ENCODE results near the gene ZCCHC7. TPM values are rescaled to one million over a fixed set of nuclear protein-coding genes. Genes with fewer than 3 reads are reported as not detected.

ZCCHC7 gene
- total and polyA plus RNA-seq, 2 of the 8 experiments (the other 6 are each of a cell fraction or from before 2014, with no cell fraction given) = 12.2 to 27.5 TPM

DNA sequence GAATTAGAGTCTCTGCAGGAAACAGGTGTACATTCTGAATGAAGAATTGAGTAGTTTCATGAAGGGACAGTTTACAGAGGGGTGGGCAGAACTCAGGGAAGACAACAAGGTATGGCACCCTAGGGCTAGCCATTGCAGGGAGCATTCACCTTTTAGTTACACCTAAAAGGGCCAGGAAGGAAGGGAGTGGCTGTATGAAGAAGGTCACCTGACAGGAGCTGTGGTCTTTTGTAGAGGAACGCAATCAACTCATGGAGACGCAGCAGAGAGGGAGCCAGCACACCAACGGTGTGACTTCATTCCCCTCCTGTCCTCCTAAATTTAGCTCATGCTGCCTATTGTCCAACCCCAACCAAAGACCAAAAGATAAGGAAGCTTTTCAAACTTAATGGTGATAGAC, 12.7 kb upstream of the ZCCHC7 start:
- H3K4me3 ChIP-seq (ENCODE audit: extremely low read depth in 1 of 4, insufficient read depth in 2 of 4, low read depth in 3 of 4, low read length in 4 of 4) = no peak overlapping the region
- H3K27me3 ChIP-seq (replicated peaks in 1 of 4; ENCODE audit: control insufficient read depth in 3 of 4, extremely low read depth in 1 of 4, insufficient read depth in 3 of 4, low read length in 3 of 4) = no peaks in the 10 kb centered on the region
- no peaks in the 10 kb centered on the region for H3K79me2 ChIP-seq (ENCODE audit: control insufficient read depth in 1 of 2, insufficient read depth in 2 of 2, low read length in 2 of 2)
- WGBS, 2 experiments (ENCODE audit: extremely low coverage in 1 of 2, insufficient coverage in 1 of 2, insufficient read length in 1 of 2, insufficient replicate concordance in 2 of 2, low coverage in 1 of 2, low lambda C conversion rate in 2 of 2, missing lambda C conversion rate in 1 of 2) = 88% methylated on average over 3 of the region's 3 CpGs; no CpG with 5 or more reads in 1 of the 2 experiments
- POLR2A ChIA-PET (ENCODE audit: partially characterized antibody) = interaction anchor here (0.6 to 0.7 kb wide), 2 partner anchors 11 to 13 kb away, joined by 3 read pairs; partner anchors contain the start of gene ZCCHC7
- no peak overlapping the region; the same call in 1 of the 2 replicates for H2BK12ac ChIP-seq (ENCODE audit: low read depth, low read length)
- no peak overlapping the region for H3K4me2 ChIP-seq (ENCODE audit: insufficient read depth in 1 of 2, low read depth in 2 of 2, low read length in 2 of 2)
- H3K23ac ChIP-seq (ENCODE audit: insufficient read length) = no peak overlapping the region
- no peak overlapping the region for H4K91ac ChIP-seq (replicated peaks; ENCODE audit: insufficient read length, low read length)
- peaks cover 0 to 3% of the 10 kb centered on the region in 2 experiments; a peak in 1 of 4 replicates for H3K9me3 ChIP-seq (ENCODE audit: insufficient read depth in 2 of 2, low read depth in 1 of 2, low read length in 1 of 2)
- H2BK120ac ChIP-seq (replicated peaks; ENCODE audit: low read depth, low read length) = no peak overlapping the region
- no peak overlapping the region for H2BK20ac ChIP-seq (ENCODE audit: low read length)
- no peak overlapping the region for H2AK5ac ChIP-seq (ENCODE audit: low read depth, low read length)
- H2AFZ ChIP-seq (ENCODE audit: low read length) = no peak overlapping the region
- H3K36me3 ChIP-seq (ENCODE audit: control insufficient read depth in 2 of 4, insufficient read depth in 4 of 4, low read length in 3 of 4) = no peaks in the 10 kb centered on the region
- no peak overlapping the region for H3K18ac ChIP-seq (ENCODE audit: extremely low read depth, low read length)
- no peaks in the 10 kb centered on the region for H3K79me1 ChIP-seq (ENCODE audit: low read depth, low read length)
- no peak overlapping the region for H3K56ac ChIP-seq (replicated peaks; ENCODE audit: insufficient read length, low read depth, low read length)
- H4K8ac ChIP-seq (ENCODE audit: extremely low read depth, insufficient read depth, low read length) = no peak overlapping the region
- no peak overlapping the region for H2BK5ac ChIP-seq (ENCODE audit: low read depth, low read length)
- no peaks in the 10 kb centered on the region for H3K4me1 ChIP-seq (replicated peaks in 1 of 4; ENCODE audit: control insufficient read depth in 3 of 4, insufficient read depth in 4 of 4, low read length in 3 of 4)
- no peak overlapping the region for H3K27ac ChIP-seq (ENCODE audit: low read depth, low read length)
- H3K23me2 ChIP-seq (ENCODE audit: low read depth, low read length) = no peaks in the 10 kb centered on the region
- H3K14ac ChIP-seq (ENCODE audit: insufficient read length) = no peak overlapping the region
- H3K4ac ChIP-seq (replicated peaks; ENCODE audit: insufficient read length, low read depth, low read length) = no peak overlapping the region
- CTCF ChIA-PET (ENCODE audit: partially characterized antibody) = no interaction called here
- DNase-seq (ENCODE audit: low read depth in 1 of 2, low spot score in 2 of 2) (no peak), FAIRE-seq (no peak)
- H3K9ac ChIP-seq (replicated peaks in 1 of 4; ENCODE audit: extremely low read depth in 1 of 4, low read depth in 3 of 4, low read length in 3 of 4) = no peak overlapping the region
- no peak overlapping the region for H2BK15ac ChIP-seq (ENCODE audit: low read length)
- H4K5ac ChIP-seq (ENCODE audit: insufficient read length, low read depth, low read length) = no peak overlapping the region
- H4K20me1 ChIP-seq (replicated peaks in 1 of 2; ENCODE audit: control insufficient read depth in 1 of 2, insufficient read depth in 2 of 2, low read length in 2 of 2) = no peaks in the 10 kb centered on the region
- TF ChIP-seq HDAC2 (IDR thresholded peaks at IDR 0.05; ENCODE audit: borderline replicate concordance in 1 of 2, low read depth in 2 of 2, low read length in 2 of 2) = no peak
- no peak for TF ChIP-seq TAF7 (optimal IDR thresholded peaks at IDR 0.05; ENCODE audit: borderline replicate concordance, low read depth, low read length)
- TF ChIP-seq NANOG (IDR thresholded peaks at IDR 0.05; ENCODE audit: insufficient read depth, low read depth, low read length, poor library complexity, severe bottlenecking) = no peak
- no peak for TF ChIP-seq SP2 (IDR thresholded peaks at IDR 0.05; ENCODE audit: low read length)
- no peak for TF ChIP-seq POU5F1 (IDR thresholded peaks at IDR 0.05; ENCODE audit: low read depth, low read length)
- TF ChIP-seq RAD21 (IDR thresholded peaks at IDR 0.05 in 1 of 2, conservative IDR thresholded peaks at IDR 0.05 in 1 of 2; ENCODE audit: low read depth in 2 of 2, low read length in 2 of 2) = no peak
- no peak for TF ChIP-seq YY1 (IDR thresholded peaks at IDR 0.05; ENCODE audit: low read depth, low read length)
- TF ChIP-seq SAP30 (IDR thresholded peaks at IDR 0.05; ENCODE audit: insufficient read depth, insufficient replicate concordance, low read length) = no peak
- no peak for TF ChIP-seq BCL11A (IDR thresholded peaks at IDR 0.05; ENCODE audit: low read depth in 2 of 2, low read length in 2 of 2)
- no peak for TF ChIP-seq SUZ12 (IDR thresholded peaks at IDR 0.05; ENCODE audit: low read length)
- TF ChIP-seq BRCA1 (IDR thresholded peaks at IDR 0.05; ENCODE audit: low read depth, low read length) = no peak
- no peak for TF ChIP-seq SIRT6 (IDR thresholded peaks at IDR 0.05; ENCODE audit: low read length)
- no peak for TF ChIP-seq SRF (IDR thresholded peaks at IDR 0.05; ENCODE audit: low read depth, low read length)
